Upper lobe of left lung (tissue), 6 donors: ENCODE results near the gene C1QL4. TPM values are rescaled to one million over a fixed set of nuclear protein-coding genes. Genes with fewer than 3 reads are reported as not detected.
A peak's percentile ranks its signal among the peaks of the same experiment; 100 is the strongest.
"Not testable (repeated sequence)": the region's sequence is repeated elsewhere in the genome, so short reads cannot be mapped to it uniquely, and the experiment has no call there.

Experiments used
- ATAC-seq, 2 donors: fragments of 200-7000 bp; cut with Tn5 transposase; one replicate each; pipeline ENCODE4 v1.9.1; 2022; ENCODE audit warnings: mild to moderate bottlenecking in 2 of 2, moderate library complexity in 2 of 2; ENCODE audit not compliant: low FRiP score in 2 of 2
- DNase-seq, 2 donors: peaks; one replicate each; pipeline ENCODE4 v3.0.0-alpha.2; 2019 to 2020
- H3K27ac ChIP-seq, 4 donors: fragments of 200-600 bp; sonication (generic); one replicate each; pipeline ENCODE4 v1.5.1; 2016 to 2019
- H3K27me3 ChIP-seq, 4 donors: fragments of 200-600 bp; sonication (generic); one replicate each; pipeline ENCODE4 v1.5.1; 2017 to 2019
- H3K36me3 ChIP-seq, 4 donors: fragments of 200-600 bp; sonication (generic); one replicate each; pipeline ENCODE4 v1.5.1; 2016 to 2019
- H3K4me1 ChIP-seq, 4 donors: fragments of 200-600 bp; sonication (generic); one replicate each; pipeline ENCODE4 v1.5.1; 2018 to 2019
- H3K4me3 ChIP-seq, 4 donors: fragments of 200-600 bp; sonication (generic); one replicate each; pipeline ENCODE4 v1.5.1; 2017 to 2019; ENCODE audit warnings: mild to moderate bottlenecking in 2 of 4, moderate library complexity in 1 of 4
- H3K9me3 ChIP-seq, 4 donors: fragments of 200-600 bp; sonication (generic); one replicate each; pipeline ENCODE4 v1.5.1; 2018 to 2019
- EP300 ChIP-seq, 4 donors: sonication (generic); formaldehyde crosslinking; IDR thresholded peaks; one replicate each; pipeline ENCODE4 v1.5.1; 2017; ENCODE audit warnings: antibody characterized with exemption in 4 of 4, control low read depth in 2 of 4
- POLR2A ChIP-seq, 4 donors: fragments of 450-650 bp; IDR thresholded peaks; one replicate each; pipeline ENCODE4 v1.5.1; 2016 to 2017; ENCODE audit warnings: antibody characterized with exemption in 4 of 4, mild to moderate bottlenecking in 2 of 4
- POLR2AphosphoS5 ChIP-seq, 2 donors: sonication (generic); formaldehyde crosslinking; IDR thresholded peaks; one replicate each; pipeline ENCODE4 v1.5.1; 2017; ENCODE audit warnings: antibody characterized with exemption in 2 of 2
- WGBS, 2 donors: methylation state at CpG; one replicate each; pipeline ENCODE4 v1.1.5; 2017 to 2018; 5-methylcytosine and 5-hydroxymethylcytosine counted together
- total RNA-seq, 6 donors: library from RNA; depleted of rRNA in 4 of 6; stranded (reverse); fragments of >200 nt in 4 of 6; gene quantifications; one replicate each; pipeline versions ENCODE4 v1.1.0 to v1.2.1, GENCODE V29; 2016 to 2021
- TF ChIP-seq, protein P1 (sequence below), 6 experiments: fragments of 450-650 bp in 4 of 6; fragments of 200-600 bp in 2 of 6; sonication (generic) in 2 of 6; IDR thresholded peaks; one replicate each; pipeline ENCODE4 v1.5.1; 2016 to 2019; ENCODE audit warnings: antibody characterized with exemption in 6 of 6
- donor health status: DM: no; HTN: no; CAD: no; lungs with moderate emphysema.
- donor health status: DM: no; HTN: yes; CAD: no; lungs with severe emphysema.

The C1QL4 gene
- not detected for total RNA-seq

DNA sequence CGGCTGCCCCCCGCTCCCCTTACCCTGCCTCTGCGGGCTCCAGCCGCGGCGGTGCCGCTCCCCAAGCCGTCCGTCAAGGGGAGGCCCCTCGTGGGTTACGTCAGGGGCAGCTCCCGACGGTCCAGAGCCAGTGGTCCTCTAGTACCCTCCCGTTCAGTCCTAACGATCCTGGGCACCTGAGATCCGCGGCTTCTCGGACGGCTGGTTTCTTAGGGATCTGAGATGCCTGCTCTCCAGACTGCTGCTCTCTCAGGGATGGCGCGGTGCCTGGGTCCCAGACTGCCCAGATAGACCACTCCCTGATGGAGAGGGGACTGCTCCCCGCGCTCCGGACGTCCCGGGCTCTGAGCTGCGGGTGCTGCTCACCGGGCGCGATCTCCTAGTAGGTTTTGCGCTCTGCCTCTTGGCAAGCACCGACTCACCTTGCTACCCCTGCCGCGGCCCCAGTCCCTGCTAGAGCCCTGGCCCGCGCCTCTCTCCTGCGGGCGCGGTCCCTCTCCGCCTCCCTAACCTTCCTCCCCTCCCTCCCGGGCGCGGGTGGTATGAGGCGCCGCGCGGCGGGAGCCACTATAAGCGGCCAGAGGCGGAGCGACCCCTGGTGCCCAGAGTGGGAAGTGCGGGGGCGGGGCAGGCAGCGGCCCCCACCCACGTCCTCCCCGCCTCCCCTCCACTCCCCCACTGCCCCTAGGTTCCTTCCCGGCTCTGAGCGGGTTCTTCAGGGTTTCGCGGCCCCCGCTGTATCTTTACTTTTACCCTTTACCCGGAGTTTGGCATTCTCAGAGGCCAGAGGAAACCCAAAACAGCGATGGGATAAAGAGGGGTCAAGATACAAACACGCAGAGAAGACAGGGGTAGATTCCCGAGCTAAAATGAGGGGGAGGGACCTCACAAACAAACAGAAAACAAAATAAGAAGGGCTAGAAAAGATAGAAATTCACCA is at the start of gene C1QL4:
Gene C1QL4, minus strand, starts transcription at position 544 of the 940 bp plus-strand sequence. CDS start 711 bp downstream, outside the sequence.
- H3K4me1 ChIP-seq: peaks cover 21 to 26% (median 23%) of the 10 kb centered on the region in 4 donors
- WGBS, 2 donors: 1 to 3% methylated on average over 19 to 31 of the region's 65 CpGs
- ATAC-seq (peak; percentile 87 to 95), DNase-seq (peak; percentile 82 to 98)
- no peaks in the 10 kb centered on the region for H3K36me3 ChIP-seq
- H3K27me3 ChIP-seq: peaks cover 1 to 55% (median 30%) of the 10 kb centered on the region in 4 donors
- H3K4me3 ChIP-seq: peak within 1 kb of the TSS in 3 of 4 donors; percentile 21 to 46 (median 29)
- no peak within 1 kb of the TSS for H3K27ac ChIP-seq
- no peaks in the 10 kb centered on the region for H3K9me3 ChIP-seq
- TF ChIP-seq, protein P1, sequence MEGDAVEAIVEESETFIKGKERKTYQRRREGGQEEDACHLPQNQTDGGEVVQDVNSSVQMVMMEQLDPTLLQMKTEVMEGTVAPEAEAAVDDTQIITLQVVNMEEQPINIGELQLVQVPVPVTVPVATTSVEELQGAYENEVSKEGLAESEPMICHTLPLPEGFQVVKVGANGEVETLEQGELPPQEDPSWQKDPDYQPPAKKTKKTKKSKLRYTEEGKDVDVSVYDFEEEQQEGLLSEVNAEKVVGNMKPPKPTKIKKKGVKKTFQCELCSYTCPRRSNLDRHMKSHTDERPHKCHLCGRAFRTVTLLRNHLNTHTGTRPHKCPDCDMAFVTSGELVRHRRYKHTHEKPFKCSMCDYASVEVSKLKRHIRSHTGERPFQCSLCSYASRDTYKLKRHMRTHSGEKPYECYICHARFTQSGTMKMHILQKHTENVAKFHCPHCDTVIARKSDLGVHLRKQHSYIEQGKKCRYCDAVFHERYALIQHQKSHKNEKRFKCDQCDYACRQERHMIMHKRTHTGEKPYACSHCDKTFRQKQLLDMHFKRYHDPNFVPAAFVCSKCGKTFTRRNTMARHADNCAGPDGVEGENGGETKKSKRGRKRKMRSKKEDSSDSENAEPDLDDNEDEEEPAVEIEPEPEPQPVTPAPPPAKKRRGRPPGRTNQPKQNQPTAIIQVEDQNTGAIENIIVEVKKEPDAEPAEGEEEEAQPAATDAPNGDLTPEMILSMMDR (IDR thresholded peaks at IDR 0.05): peak; percentile 73 to 99 (median 88)
- TF ChIP-seq POLR2A (IDR thresholded peaks at IDR 0.05): no peak
- TF ChIP-seq EP300 (IDR thresholded peaks at IDR 0.05): no peak
- TF ChIP-seq POLR2AphosphoS5 (IDR thresholded peaks at IDR 0.05): no peak

DNA sequence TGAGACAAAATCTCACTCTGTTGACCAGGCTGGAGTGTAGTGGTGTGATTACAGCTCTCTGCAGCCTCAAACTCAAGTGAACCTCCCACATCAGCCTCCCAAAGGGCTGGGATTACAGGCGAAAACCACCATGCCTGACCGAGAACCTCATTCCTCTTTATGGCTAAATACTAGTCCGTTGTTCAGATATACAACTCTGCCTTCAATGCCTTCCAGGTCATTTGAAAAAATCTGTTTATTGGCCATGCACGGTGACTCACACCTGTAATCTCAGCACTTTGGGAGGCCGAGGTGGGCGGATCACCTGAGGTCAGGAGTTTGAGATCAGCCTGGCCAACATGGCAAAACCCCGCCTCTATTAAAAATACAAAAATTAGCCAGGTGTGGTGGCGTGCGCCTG is 43.2 kb upstream of the C1QL4 start:
- not testable (repeated sequence) for ATAC-seq, H3K9me3 ChIP-seq, H3K27me3 ChIP-seq, DNase-seq, H3K27ac ChIP-seq, H3K36me3 ChIP-seq, H3K4me1 ChIP-seq, H3K4me3 ChIP-seq
- 94 to 99% methylated on average over 9 of the region's 9 CpGs for whole genome bisulfite sequencing, 2 donors

DNA sequence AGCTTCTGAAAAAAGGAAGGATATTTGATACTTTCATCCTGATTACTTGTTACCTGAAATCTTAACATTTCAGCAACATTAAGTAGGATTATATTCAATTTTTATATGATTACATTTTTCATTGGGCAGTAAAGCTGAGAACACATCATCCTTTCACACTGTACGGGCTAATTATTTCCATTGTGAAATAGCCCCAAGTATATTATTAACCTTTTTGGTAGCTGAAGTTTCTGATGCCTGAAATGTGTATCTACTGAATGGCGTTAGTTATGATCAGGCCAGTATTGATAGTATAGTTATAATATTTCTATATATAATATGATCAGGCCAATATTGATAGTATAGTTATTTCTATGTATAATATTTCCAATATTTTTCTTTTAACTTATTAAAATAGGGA is 40.4 kb upstream of the C1QL4 start:
- no peak overlapping the region for H3K27ac ChIP-seq
- no peaks in the 10 kb centered on the region for H3K27me3 ChIP-seq
- TF ChIP-seq EP300 (IDR thresholded peaks at IDR 0.05) (no peak), POLR2AphosphoS5 (IDR thresholded peaks at IDR 0.05) (no peak), POLR2A (IDR thresholded peaks at IDR 0.05) (no peak)
- TF ChIP-seq, protein P1 (IDR thresholded peaks at IDR 0.05): no peak
- 87 to 88% methylated on average over 2 of the region's 2 CpGs for WGBS, 2 donors
- no peak overlapping the region for H3K4me3 ChIP-seq
- no peak for ATAC-seq
- no peaks in the 10 kb centered on the region for H3K9me3 ChIP-seq
- DNase-seq: no peak
- H3K36me3 ChIP-seq: no peaks in the 10 kb centered on the region
- no peaks in the 10 kb centered on the region for H3K4me1 ChIP-seq

DNA sequence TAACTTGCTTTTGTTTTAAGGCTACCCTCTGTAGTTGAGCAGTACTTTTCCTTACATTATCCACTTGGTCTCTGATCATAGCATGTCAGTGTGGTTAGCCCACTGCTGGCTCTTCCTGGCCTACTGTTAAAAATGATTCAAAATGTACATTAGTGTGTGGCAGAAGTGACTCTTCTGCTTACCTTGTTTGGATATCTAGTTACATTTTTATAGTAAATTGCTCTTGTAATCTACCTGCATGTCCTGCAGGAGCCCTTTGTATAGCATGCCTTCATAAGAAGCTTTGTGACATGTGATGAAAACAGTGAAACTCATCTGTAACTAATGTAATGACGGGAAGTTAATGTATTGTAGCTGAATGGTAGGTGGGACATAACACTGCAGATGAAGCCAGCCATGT is 38.4 kb upstream of the C1QL4 start:
- ATAC-seq (no peak), DNase-seq (no peak)
- no peak overlapping the region for H3K27ac ChIP-seq
- 92 to 96% methylated on average over 1 of the region's 1 CpG for WGBS, 2 donors
- H3K27me3 ChIP-seq: no peaks in the 10 kb centered on the region
- H3K9me3 ChIP-seq: no peaks in the 10 kb centered on the region
- H3K4me1 ChIP-seq: no peaks in the 10 kb centered on the region
- TF ChIP-seq POLR2A (IDR thresholded peaks at IDR 0.05) (no peak), POLR2AphosphoS5 (IDR thresholded peaks at IDR 0.05) (no peak), EP300 (IDR thresholded peaks at IDR 0.05) (no peak)
- TF ChIP-seq, protein P1 (IDR thresholded peaks at IDR 0.05): no peak
- H3K4me3 ChIP-seq: no peak overlapping the region
- no peaks in the 10 kb centered on the region for H3K36me3 ChIP-seq

DNA sequence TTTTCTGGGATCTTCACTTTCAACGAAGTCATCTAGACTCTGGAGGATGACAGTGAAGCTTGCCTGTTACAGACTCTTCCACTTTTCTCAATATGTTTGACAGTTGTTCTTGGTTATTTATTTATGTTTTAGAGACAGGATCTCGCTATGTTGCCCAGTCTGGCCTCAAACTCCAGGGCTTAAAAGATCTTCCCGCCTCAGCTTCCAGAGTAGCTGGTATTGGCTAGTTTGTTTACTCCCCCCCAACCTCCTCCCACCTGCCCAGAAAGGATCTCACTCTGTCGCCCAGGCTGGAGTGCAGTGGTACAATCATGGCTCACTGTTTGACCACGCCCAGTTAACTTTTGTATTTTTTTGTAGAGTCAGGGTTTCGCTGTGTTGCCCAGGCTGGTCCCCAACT is 33.6 kb upstream of the C1QL4 start:
- Histone ChIP-seq H3K4me1 (peaks cover 10 to 28% (median 15%) of the 10 kb centered on the region in 4 donors), H3K36me3 (no peaks in the 10 kb centered on the region), H3K9me3 (no peaks in the 10 kb centered on the region), H3K27ac (no peak overlapping the region), H3K27me3 (no peaks in the 10 kb centered on the region), H3K4me3 (no peak overlapping the region)
- DNase-seq: no peak
- no peak for ATAC-seq
- no peak for TF ChIP-seq POLR2A (IDR thresholded peaks at IDR 0.05)
- no peak for TF ChIP-seq EP300 (IDR thresholded peaks at IDR 0.05)
- TF ChIP-seq, protein P1 (IDR thresholded peaks at IDR 0.05): no peak
- TF ChIP-seq POLR2AphosphoS5 (IDR thresholded peaks at IDR 0.05): no peak
- 95 to 96% methylated on average over 6 of the region's 6 CpGs for WGBS, 2 donors
